Measurements from ENCODE around the gene CMTM1.

DNA sequence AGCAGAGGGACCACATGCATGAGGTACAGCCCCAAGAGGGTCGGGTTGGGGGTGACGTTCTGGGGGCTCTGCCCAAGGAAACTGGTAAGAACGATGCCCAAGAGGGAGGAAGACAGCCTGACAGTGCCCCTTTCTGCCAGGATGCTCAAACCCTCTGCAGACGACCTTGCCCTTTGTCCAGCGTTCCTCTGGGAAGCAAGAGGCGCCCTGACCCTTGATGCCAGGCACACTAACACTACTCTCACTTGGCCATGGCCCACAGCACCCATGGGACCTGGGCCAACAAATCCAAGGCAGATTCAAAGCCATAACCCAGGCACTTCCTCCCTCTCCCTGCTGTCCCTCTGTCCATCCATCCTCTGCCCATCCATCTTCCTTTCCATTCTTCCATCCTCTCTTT is 36.8 kb upstream of the CMTM1 start:
- TF ChIP-seq, protein P1, sequence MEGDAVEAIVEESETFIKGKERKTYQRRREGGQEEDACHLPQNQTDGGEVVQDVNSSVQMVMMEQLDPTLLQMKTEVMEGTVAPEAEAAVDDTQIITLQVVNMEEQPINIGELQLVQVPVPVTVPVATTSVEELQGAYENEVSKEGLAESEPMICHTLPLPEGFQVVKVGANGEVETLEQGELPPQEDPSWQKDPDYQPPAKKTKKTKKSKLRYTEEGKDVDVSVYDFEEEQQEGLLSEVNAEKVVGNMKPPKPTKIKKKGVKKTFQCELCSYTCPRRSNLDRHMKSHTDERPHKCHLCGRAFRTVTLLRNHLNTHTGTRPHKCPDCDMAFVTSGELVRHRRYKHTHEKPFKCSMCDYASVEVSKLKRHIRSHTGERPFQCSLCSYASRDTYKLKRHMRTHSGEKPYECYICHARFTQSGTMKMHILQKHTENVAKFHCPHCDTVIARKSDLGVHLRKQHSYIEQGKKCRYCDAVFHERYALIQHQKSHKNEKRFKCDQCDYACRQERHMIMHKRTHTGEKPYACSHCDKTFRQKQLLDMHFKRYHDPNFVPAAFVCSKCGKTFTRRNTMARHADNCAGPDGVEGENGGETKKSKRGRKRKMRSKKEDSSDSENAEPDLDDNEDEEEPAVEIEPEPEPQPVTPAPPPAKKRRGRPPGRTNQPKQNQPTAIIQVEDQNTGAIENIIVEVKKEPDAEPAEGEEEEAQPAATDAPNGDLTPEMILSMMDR (IDR thresholded peaks at IDR 0.05; ENCODE audit: poor library complexity): no peak
- TF ChIP-seq EZH2 (IDR thresholded peaks at IDR 0.05; ENCODE audit: borderline replicate concordance): no peak
- no peak for TF ChIP-seq EZH2phosphoT487 (IDR thresholded peaks at IDR 0.05; ENCODE audit: low read depth, severe bottlenecking, unreplicated experiment)

Data from hepatocyte (in vitro differentiated cells).